T-cell (primary cell): ENCODE results near the gene HS3ST3B1. TPM values are rescaled to one million over a fixed set of nuclear protein-coding genes. Genes with fewer than 3 reads are reported as not detected.

ENCODE experiments used
- ATAC-seq, 4 experiments: fragments of 200-7000 bp in 3 of 4; fragments of 150-1000 bp in 1 of 4; cut with Tn5 transposase; replicated peaks in 1 of 4; 1 replicate in 3 of 4; 2 replicates in 1 of 4; pipeline ENCODE4 v1.10.0; 2021; ENCODE audit warnings: moderate library complexity in 3 of 4, mild to moderate bottlenecking in 2 of 4, moderate number of reproducible peaks in 1 of 4
- CTCF ChIA-PET, 2 donors: fragments of 300-600 bp; sonication (Branson Sonifier 250); formaldehyde crosslinking; loops; one replicate each; lab custom pipeline; 2022; ENCODE audit warnings: antibody characterized with exemption in 2 of 2; lab: Charles Lee
- POLR2A ChIA-PET, 2 donors: fragments of 300-600 bp; sonication (Branson Sonifier 250); formaldehyde crosslinking; loops; one replicate each; lab custom pipeline; 2022; ENCODE audit warnings: antibody characterized with exemption in 2 of 2; lab: Charles Lee
- DNase-seq, 35 experiments: peaks; one replicate each; pipeline versions ENCODE4 v3.0.0 to v3.0.0-alpha.2; 2013 to 2023
- H3K27ac ChIP-seq: one replicate; pipeline ENCODE4 v1.5.1; 2013; ENCODE audit warnings: low read length
- H3K27me3 ChIP-seq, 2 experiments: replicated peaks in 1 of 2; 1 replicate in 1 of 2; 2 replicates in 1 of 2; pipeline versions ENCODE4 v1.6.1 to v1.7.0; 2013; ENCODE audit warnings: low read length in 1 of 2, mixed read lengths in 1 of 2; ENCODE audit not compliant: control insufficient read depth in 2 of 2, insufficient read depth in 2 of 2; ENCODE audit errors: extremely low read depth in 1 of 2
- H3K36me3 ChIP-seq, 2 donors: 1 replicate in 1 of 2; 2 replicates in 1 of 2; pipeline versions ENCODE4 v1.6.1 to v1.7.0; 2013; ENCODE audit warnings: low read length in 1 of 2; ENCODE audit not compliant: control insufficient read depth in 2 of 2, insufficient read depth in 1 of 2; ENCODE audit errors: extremely low read depth in 1 of 2
- H3K4me1 ChIP-seq, 2 experiments: 1 replicate in 1 of 2; 2 replicates in 1 of 2; pipeline versions ENCODE4 v1.6.1 to v1.7.0; 2013; ENCODE audit warnings: low read length in 2 of 2, mixed read lengths in 1 of 2; ENCODE audit not compliant: insufficient read depth in 2 of 2, control insufficient read depth in 1 of 2; ENCODE audit errors: extremely low read depth in 1 of 2
- H3K4me3 ChIP-seq, 2 donors: 1 replicate in 1 of 2; 2 replicates in 1 of 2; pipeline versions ENCODE4 v1.5.1 to v1.7.0; 2013; ENCODE audit warnings: mild to moderate bottlenecking in 2 of 2, low read length in 1 of 2, moderate library complexity in 1 of 2; ENCODE audit not compliant: control insufficient read depth in 1 of 2; ENCODE audit errors: extremely low read depth in 1 of 2
- H3K9me3 ChIP-seq: 2 replicates; pipeline ENCODE4 v1.7.0; 2013
- H3K27ac Mint-ChIP-seq, 2 donors: one replicate each; pipeline ENCODE4 v1.8.0; 2020 to 2021; ENCODE audit warnings: mild to moderate bottlenecking in 2 of 2, mixed read lengths in 2 of 2
- H3K27me3 Mint-ChIP-seq, 2 donors: one replicate each; pipeline ENCODE4 v1.8.0; 2021 to 2022; ENCODE audit warnings: mixed read lengths in 2 of 2
- H3K36me3 Mint-ChIP-seq: one replicate; pipeline ENCODE4 v1.8.0; 2021; ENCODE audit warnings: mixed read lengths
- H3K4me1 Mint-ChIP-seq, 3 donors: one replicate each; pipeline ENCODE4 v1.8.0; 2020 to 2022; ENCODE audit warnings: mixed read lengths in 3 of 3, mild to moderate bottlenecking in 1 of 3
- H3K4me3 Mint-ChIP-seq, 3 donors: one replicate each; pipeline ENCODE4 v1.8.0; 2020 to 2022; ENCODE audit warnings: mild to moderate bottlenecking in 3 of 3, mixed read lengths in 3 of 3, moderate library complexity in 3 of 3
- H3K9me3 Mint-ChIP-seq, 3 donors: one replicate each; pipeline ENCODE4 v1.8.0; 2020 to 2022; ENCODE audit warnings: mixed read lengths in 3 of 3
- WGBS: methylation state at CpG from one replicate; pipeline ENCODE4 v1.1.5; 2013; ENCODE audit warnings: missing lambda C conversion rate; ENCODE audit not compliant: insufficient coverage; 5-methylcytosine and 5-hydroxymethylcytosine counted together
- total RNA-seq, 35 experiments: library from RNA in 6 of 35; stranded (reverse) in 6 of 35; fragments of 120-200 nt in 1 of 35; gene quantifications; one replicate each; pipeline versions ENCODE4 v1.2.1 to v1.2.4 and lab custom pipeline; 2013 to 2026

Gene HS3ST3B1
- total RNA-seq, 5 donors from 2014 or later (not counting 1 experiment from before 2014, with no cell fraction given): 12.9 to 35.1 (median 25.1) TPM

GRCh38 chr17:14360856-14361255 is 60.0 kb downstream of the HS3ST3B1 start:
- no peaks in the 10 kb centered on the region for H3K36me3 Mint-ChIP-seq
- no peak overlapping the region for H3K4me3 Mint-ChIP-seq
- no peaks in the 10 kb centered on the region for H3K27me3 Mint-ChIP-seq
- Histone ChIP-seq H3K27me3 (no peaks in the 10 kb centered on the region), H3K9me3 (no peaks in the 10 kb centered on the region), H3K4me1 (peaks cover 0 to 15% of the 10 kb centered on the region in 2 experiments), H3K4me3 (no peak overlapping the region), H3K36me3 (no peaks in the 10 kb centered on the region), H3K27ac (no peak overlapping the region)
- POLR2A ChIA-PET: no interaction called here
- H3K9me3 Mint-ChIP-seq: no peaks in the 10 kb centered on the region
- peaks cover 14 to 19% (median 16%) of the 10 kb centered on the region in 3 donors for H3K4me1 Mint-ChIP-seq
- CTCF ChIA-PET: no interaction called here
- no peak for ATAC-seq
- DNase-seq: no peak
- H3K27ac Mint-ChIP-seq: no peak overlapping the region
- whole genome bisulfite sequencing: 71% methylated on average over 1 of the region's 4 CpGs

DNA sequence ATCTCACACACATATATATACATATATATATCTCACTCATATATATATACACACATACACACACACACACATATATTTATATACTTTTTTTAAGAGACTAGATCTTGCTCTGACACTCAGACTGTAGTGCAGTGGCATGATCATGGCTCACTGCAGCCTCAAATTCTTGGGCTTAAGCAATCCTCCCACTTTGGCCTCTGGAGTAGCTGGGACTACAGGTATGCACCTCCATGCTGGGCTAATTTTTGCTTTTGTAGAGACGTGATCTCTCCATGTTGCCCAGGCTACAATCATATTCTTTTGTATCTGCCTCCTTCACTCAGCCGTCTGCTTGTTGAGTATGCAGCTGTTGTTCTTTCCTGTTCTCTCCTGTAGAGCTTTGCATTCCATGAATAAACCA is 60.6 kb downstream of the HS3ST3B1 start:
- POLR2A ChIA-PET: no interaction called here
- Histone ChIP-seq H3K4me3 (no peak overlapping the region), H3K4me1 (peaks cover 0 to 15% of the 10 kb centered on the region in 2 experiments), H3K9me3 (no peaks in the 10 kb centered on the region), H3K27ac (no peak overlapping the region), H3K36me3 (no peaks in the 10 kb centered on the region), H3K27me3 (no peaks in the 10 kb centered on the region)
- ATAC-seq (no peak), DNase-seq (no peak)
- CTCF ChIA-PET: interaction anchor here in 1 of 2 donors (0.6 kb wide), 1 partner anchor 124 kb away, joined by 5 read pairs; no protein-coding TSS in a partner anchor
- peaks cover 14 to 19% (median 16%) of the 10 kb centered on the region in 3 donors for H3K4me1 Mint-ChIP-seq
- H3K27me3 Mint-ChIP-seq: no peaks in the 10 kb centered on the region
- no peaks in the 10 kb centered on the region for H3K36me3 Mint-ChIP-seq
- H3K9me3 Mint-ChIP-seq: no peaks in the 10 kb centered on the region
- no peak overlapping the region for H3K4me3 Mint-ChIP-seq
- no CpG with 5 or more reads among the region's 2 CpGs for WGBS
- no peak overlapping the region for H3K27ac Mint-ChIP-seq

DNA sequence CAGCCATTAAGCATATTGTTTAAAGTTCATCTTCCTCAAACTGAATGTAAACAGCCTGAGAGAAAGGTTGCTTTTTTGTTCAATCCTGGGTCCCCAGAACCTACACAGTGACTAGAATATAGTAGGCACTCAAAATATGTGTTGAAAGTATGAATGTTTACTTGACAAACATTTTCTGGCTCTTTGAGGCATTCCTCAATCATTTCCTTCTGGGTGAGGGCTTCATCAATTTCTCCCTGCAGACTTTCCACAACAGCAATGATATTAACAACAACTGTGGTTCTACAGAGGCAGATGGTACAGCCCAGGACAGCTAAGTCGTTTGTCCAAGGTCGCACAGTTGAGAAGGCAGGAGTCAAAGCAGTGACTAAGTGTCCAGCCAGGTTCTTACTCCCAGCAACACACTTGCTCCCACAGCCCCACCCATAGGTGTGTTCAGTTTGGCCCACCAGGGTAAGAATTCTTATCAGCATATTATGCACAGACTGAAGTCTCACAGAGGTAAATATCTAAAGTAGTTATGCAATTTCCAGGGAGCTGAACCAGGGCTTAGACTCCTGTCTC is 61.1 kb downstream of the HS3ST3B1 start:
- DNase-seq: no peak
- WGBS: 83% methylated on average over 2 of the region's 2 CpGs
- Mint-ChIP-seq H3K36me3 (no peaks in the 10 kb centered on the region), H3K4me3 (no peak overlapping the region), H3K27me3 (no peaks in the 10 kb centered on the region), H3K4me1 (peaks cover 14 to 19% (median 16%) of the 10 kb centered on the region in 3 donors), H3K27ac (no peak overlapping the region), H3K9me3 (peaks cover 0 to 2% (median 0%) of the 10 kb centered on the region in 3 donors)
- ChIA-PET CTCF (no interaction called here), POLR2A (no interaction called here)
- ATAC-seq: no peak
- peaks cover 0 to 15% of the 10 kb centered on the region in 2 experiments for H3K4me1 ChIP-seq
- no peaks in the 10 kb centered on the region for H3K36me3 ChIP-seq
- H3K4me3 ChIP-seq: no peak overlapping the region
- no peaks in the 10 kb centered on the region for H3K27me3 ChIP-seq
- H3K9me3 ChIP-seq: no peaks in the 10 kb centered on the region
- H3K27ac ChIP-seq: no peak overlapping the region

GRCh38 chr17:14366199-14366598 is 65.3 kb downstream of the HS3ST3B1 start:
- no peak for ATAC-seq
- CTCF ChIA-PET: no interaction called here

GRCh38 chr17:14372461-14372860 is 71.6 kb downstream of the HS3ST3B1 start:
- no peaks in the 10 kb centered on the region for H3K27me3 ChIP-seq
- H3K4me1 Mint-ChIP-seq: peaks cover 0 to 14% (median 3%) of the 10 kb centered on the region in 3 donors
- no peaks in the 10 kb centered on the region for H3K36me3 Mint-ChIP-seq
- CTCF ChIA-PET: interaction anchor here in 1 of 2 donors (0.7 kb wide), 1 partner anchor 54 kb away, joined by 3 read pairs; no protein-coding TSS in a partner anchor
- ATAC-seq: no peak
- H3K9me3 ChIP-seq: no peaks in the 10 kb centered on the region
- no peak overlapping the region for H3K4me3 ChIP-seq
- H3K27me3 Mint-ChIP-seq: no peaks in the 10 kb centered on the region
- H3K9me3 Mint-ChIP-seq: no peaks in the 10 kb centered on the region
- H3K4me1 ChIP-seq: no peaks in the 10 kb centered on the region
- POLR2A ChIA-PET: no interaction called here
- DNase-seq: no peak
- no peaks in the 10 kb centered on the region for H3K36me3 ChIP-seq
- 60% methylated on average over 1 of the region's 6 CpGs for WGBS
- no peak overlapping the region for H3K27ac ChIP-seq
- H3K4me3 Mint-ChIP-seq: no peak overlapping the region
- no peak overlapping the region for H3K27ac Mint-ChIP-seq

More at GRCh38 chr17:14366199-14366598, 65.3 kb downstream of the HS3ST3B1 start:
- Mint-ChIP-seq H3K4me1 (peaks cover under 1 to 3% (median under 1%) of the 10 kb centered on the region in 3 donors), H3K4me3 (no peak overlapping the region), H3K27ac (no peak overlapping the region), H3K27me3 (no peaks in the 10 kb centered on the region), H3K9me3 (peaks cover 0 to 4% (median 0%) of the 10 kb centered on the region in 3 donors), H3K36me3 (peaks cover 3% of the 10 kb centered on the region)
- DNase-seq: no peak
- H3K27ac ChIP-seq: no peak overlapping the region
- H3K27me3 ChIP-seq: no peaks in the 10 kb centered on the region
- no peaks in the 10 kb centered on the region for H3K9me3 ChIP-seq
- no peaks in the 10 kb centered on the region for H3K4me1 ChIP-seq
- no peaks in the 10 kb centered on the region for H3K36me3 ChIP-seq
- POLR2A ChIA-PET: no interaction called here
- no peak overlapping the region for H3K4me3 ChIP-seq
- WGBS: no CpG with 5 or more reads among the region's 3 CpGs

DNA sequence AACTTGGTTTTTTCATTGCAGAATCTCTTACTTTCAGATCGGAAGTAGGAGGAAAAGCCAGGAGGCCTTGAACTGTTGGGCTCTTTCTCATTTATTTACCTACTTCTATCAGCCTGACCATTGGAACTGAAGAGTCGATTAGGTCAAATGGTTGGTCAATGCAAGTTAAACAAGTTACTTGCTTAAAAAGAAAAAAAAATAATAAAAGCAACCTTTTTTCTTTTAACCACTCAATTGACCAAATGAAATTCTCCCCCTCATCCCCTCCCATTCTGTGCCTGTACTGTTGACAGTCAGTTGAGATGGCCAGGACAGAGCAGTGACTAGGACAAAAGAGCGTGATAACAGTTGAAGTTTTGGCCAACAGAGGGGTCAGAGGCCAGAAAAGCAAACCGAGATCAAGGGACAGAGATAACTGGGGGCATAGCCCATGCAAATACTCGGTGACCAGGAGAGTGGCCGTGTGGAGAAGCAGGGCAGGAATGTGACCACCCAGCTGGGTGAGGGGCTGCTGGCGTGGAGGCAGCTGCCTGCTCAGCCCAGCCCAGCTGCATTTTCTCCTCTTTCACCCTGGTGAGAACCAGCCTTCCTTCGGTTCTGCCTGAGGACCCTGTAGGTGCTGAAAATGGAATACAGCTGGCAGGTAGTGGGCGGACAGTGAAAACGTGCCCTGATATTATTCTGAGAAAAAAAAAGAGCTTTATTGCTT is 72.2 kb downstream of the HS3ST3B1 start:
- H3K36me3 Mint-ChIP-seq: no peaks in the 10 kb centered on the region
- WGBS: 85% methylated on average over 4 of the region's 10 CpGs
- ChIA-PET POLR2A (no interaction called here), CTCF (no interaction called here)
- ATAC-seq: no peak
- H3K36me3 ChIP-seq: no peaks in the 10 kb centered on the region
- peaks cover 0 to 14% (median 3%) of the 10 kb centered on the region in 3 donors for H3K4me1 Mint-ChIP-seq
- no peaks in the 10 kb centered on the region for H3K4me1 ChIP-seq
- no peaks in the 10 kb centered on the region for H3K27me3 ChIP-seq
- H3K9me3 Mint-ChIP-seq: no peaks in the 10 kb centered on the region
- H3K27me3 Mint-ChIP-seq: no peaks in the 10 kb centered on the region
- H3K9me3 ChIP-seq: no peaks in the 10 kb centered on the region
- no peak overlapping the region for H3K4me3 ChIP-seq
- no peak overlapping the region for H3K4me3 Mint-ChIP-seq
- no peak overlapping the region for H3K27ac Mint-ChIP-seq
- no peak overlapping the region for H3K27ac ChIP-seq
- no peak for DNase-seq
